ENCODE results near the gene AKAP13. TPM values are rescaled to one million over a fixed set of nuclear protein-coding genes. Genes with fewer than 3 reads are reported as not detected.

The AKAP13 gene
- total RNA-seq, 6 donors from 2014 or later = 329 to 1,278 (median 748) TPM

DNA sequence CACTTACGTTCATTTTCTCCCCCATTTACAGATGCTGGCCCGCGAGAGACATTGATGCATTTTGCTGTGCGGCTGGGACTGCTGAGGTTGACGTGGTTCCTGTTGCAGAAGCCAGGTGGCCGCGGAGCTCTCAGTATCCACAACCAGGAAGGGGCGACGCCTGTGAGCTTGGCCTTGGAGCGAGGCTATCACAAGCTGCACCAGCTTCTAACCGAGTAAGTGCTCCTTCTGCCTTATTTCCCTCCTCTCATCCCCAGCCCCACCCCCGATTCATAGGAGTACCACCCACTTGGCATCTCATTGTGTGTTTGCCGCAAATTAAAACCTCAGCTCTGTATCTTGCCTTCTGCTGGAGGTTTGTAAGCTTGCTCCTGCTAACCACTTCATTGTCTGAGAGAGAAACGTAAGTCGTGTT lies 163.3 kb downstream of the AKAP13 start:
- WGBS, 2 donors = 9 to 14% methylated on average over 15 of the region's 15 CpGs
- H3K27ac ChIP-seq = peak overlapping the region; percentile 76 to 87 (median 84)
- H3K4me1 ChIP-seq = peaks cover 51 to 58% (median 55%) of the 10 kb centered on the region in 4 donors
- ATAC-seq (ENCODE audit: low FRiP score in 2 of 2) (peak; percentile 76 to 91), DNase-seq (peak; percentile 34 to 97)
- H3K36me3 ChIP-seq = no peaks in the 10 kb centered on the region
- TF ChIP-seq EP300 (IDR thresholded peaks at IDR 0.05) (peak in 2 of 4 donors; percentile 6 to 34), POLR2A (IDR thresholded peaks at IDR 0.05) (peak in 3 of 4 donors; percentile 34 to 93 (median 65)), POLR2AphosphoS5 (IDR thresholded peaks at IDR 0.05) (peak; percentile 75 to 83)
- TF ChIP-seq, protein P1, sequence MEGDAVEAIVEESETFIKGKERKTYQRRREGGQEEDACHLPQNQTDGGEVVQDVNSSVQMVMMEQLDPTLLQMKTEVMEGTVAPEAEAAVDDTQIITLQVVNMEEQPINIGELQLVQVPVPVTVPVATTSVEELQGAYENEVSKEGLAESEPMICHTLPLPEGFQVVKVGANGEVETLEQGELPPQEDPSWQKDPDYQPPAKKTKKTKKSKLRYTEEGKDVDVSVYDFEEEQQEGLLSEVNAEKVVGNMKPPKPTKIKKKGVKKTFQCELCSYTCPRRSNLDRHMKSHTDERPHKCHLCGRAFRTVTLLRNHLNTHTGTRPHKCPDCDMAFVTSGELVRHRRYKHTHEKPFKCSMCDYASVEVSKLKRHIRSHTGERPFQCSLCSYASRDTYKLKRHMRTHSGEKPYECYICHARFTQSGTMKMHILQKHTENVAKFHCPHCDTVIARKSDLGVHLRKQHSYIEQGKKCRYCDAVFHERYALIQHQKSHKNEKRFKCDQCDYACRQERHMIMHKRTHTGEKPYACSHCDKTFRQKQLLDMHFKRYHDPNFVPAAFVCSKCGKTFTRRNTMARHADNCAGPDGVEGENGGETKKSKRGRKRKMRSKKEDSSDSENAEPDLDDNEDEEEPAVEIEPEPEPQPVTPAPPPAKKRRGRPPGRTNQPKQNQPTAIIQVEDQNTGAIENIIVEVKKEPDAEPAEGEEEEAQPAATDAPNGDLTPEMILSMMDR (IDR thresholded peaks at IDR 0.05) = peak; percentile 29 to 65 (median 38)
- H3K9me3 ChIP-seq = no peaks in the 10 kb centered on the region
- peak overlapping the region in 3 of 4 donors; percentile 35 to 42 (median 42) for H3K4me3 ChIP-seq
- H3K27me3 ChIP-seq = no peaks in the 10 kb centered on the region

DNA sequence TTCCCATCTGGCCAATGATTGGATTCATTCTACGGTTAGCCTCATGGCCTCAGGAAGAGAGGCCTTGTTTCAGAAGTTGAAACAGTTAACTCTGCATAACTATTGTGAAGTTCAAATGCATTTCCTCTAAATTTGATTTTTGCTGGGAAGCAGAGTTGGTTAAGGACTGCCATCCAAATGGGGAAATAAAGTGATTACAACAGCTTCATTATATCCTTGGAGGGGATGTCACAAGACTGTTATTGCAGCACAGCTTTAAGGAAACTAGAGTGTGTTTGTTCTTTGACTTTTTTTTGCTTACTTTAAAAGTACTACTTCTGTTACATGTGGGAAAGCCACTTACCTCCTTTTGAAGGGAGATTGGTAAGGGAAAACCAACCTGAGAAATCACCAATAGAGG lies 164.8 kb downstream of the AKAP13 start:
- H3K27me3 ChIP-seq = no peaks in the 10 kb centered on the region
- no peaks in the 10 kb centered on the region for H3K9me3 ChIP-seq
- H3K27ac ChIP-seq = peak overlapping the region; percentile 76 to 87 (median 84)
- DNase-seq = no peak
- peaks cover 53 to 69% (median 62%) of the 10 kb centered on the region in 4 donors for H3K4me1 ChIP-seq
- peak; percentile 67 to 71 for ATAC-seq (ENCODE audit: low FRiP score in 2 of 2)
- TF ChIP-seq POLR2A (IDR thresholded peaks at IDR 0.05) (peak in 1 of 4 donors; percentile 74), EP300 (IDR thresholded peaks at IDR 0.05) (peak; percentile 45 to 97 (median 92)), POLR2AphosphoS5 (IDR thresholded peaks at IDR 0.05) (peak; percentile 37 to 95)
- TF ChIP-seq, protein P1 (IDR thresholded peaks at IDR 0.05) = no peak
- H3K36me3 ChIP-seq = no peaks in the 10 kb centered on the region
- H3K4me3 ChIP-seq = peak overlapping the region in 3 of 4 donors; percentile 35 to 42 (median 42)
- 26 to 69% methylated on average over 1 of the region's 1 CpG for WGBS, 2 donors

DNA sequence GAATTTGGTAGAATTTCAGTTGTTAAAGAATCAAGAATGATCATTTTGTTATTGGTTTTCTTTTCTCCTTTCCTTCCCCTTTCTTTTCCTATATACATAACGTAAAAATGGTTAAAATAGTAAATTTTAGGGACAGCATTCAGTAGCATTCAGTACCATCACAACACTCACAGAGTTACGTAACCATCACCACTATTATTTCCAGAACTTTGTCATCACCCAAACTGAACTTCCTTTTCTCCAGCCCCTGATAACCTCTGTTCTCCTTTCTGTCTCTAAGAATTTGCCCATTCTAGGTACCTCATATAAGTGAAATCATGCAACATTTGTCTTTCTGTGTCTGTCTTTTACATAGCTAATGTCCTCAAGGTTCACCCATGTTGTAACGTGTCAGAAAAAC lies 165.3 kb downstream of the AKAP13 start:
- H3K4me1 ChIP-seq = peaks cover 53 to 72% (median 63%) of the 10 kb centered on the region in 4 donors
- ATAC-seq (ENCODE audit: low FRiP score in 2 of 2) = peak in 1 of 2 donors; percentile 67
- WGBS, 2 donors = 22 to 53% methylated on average over 3 of the region's 3 CpGs
- H3K27ac ChIP-seq = peak overlapping the region; percentile 76 to 87 (median 84)
- no peaks in the 10 kb centered on the region for H3K36me3 ChIP-seq
- H3K9me3 ChIP-seq = no peaks in the 10 kb centered on the region
- H3K27me3 ChIP-seq = no peaks in the 10 kb centered on the region
- H3K4me3 ChIP-seq = peak overlapping the region in 3 of 4 donors; percentile 35 to 42 (median 42)
- no peak for DNase-seq
- TF ChIP-seq POLR2AphosphoS5 (IDR thresholded peaks at IDR 0.05) (peak in 1 of 2 donors; percentile 48), POLR2A (IDR thresholded peaks at IDR 0.05) (no peak), EP300 (IDR thresholded peaks at IDR 0.05) (peak in 1 of 4 donors; percentile 37)
- TF ChIP-seq, protein P1 (IDR thresholded peaks at IDR 0.05) = no peak

DNA sequence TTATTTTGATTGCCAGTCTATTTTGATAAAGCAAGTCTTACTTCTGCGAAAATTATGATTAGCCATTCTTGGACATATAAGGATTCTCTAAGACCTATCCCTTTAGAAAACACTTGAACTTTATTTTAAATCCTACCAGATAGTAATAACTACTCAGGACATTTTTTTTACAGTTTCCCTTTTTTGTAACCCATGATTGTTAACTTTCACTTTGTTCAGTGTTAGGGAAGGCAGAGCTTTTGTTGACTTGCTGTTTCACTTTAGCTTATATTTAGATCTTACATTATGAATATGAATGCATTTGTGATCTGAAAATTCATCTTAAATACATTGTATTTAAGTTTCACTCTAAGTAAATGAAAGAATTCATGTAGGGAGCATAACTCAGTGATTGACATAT lies 167.0 kb downstream of the AKAP13 start:
- H3K9me3 ChIP-seq = no peaks in the 10 kb centered on the region
- TF ChIP-seq POLR2AphosphoS5 (IDR thresholded peaks at IDR 0.05) (no peak), POLR2A (IDR thresholded peaks at IDR 0.05) (no peak), EP300 (IDR thresholded peaks at IDR 0.05) (no peak)
- TF ChIP-seq, protein P1 (IDR thresholded peaks at IDR 0.05) = no peak
- no peaks in the 10 kb centered on the region for H3K27me3 ChIP-seq
- ATAC-seq (ENCODE audit: low FRiP score in 2 of 2) (no peak), DNase-seq (no peak)
- WGBS, 2 donors = 76 to 83% methylated on average over 1 of the region's 1 CpG
- no peaks in the 10 kb centered on the region for H3K36me3 ChIP-seq
- H3K27ac ChIP-seq = peak overlapping the region; percentile 76 to 87 (median 84)
- peaks cover 49 to 67% (median 60%) of the 10 kb centered on the region in 4 donors for H3K4me1 ChIP-seq
- H3K4me3 ChIP-seq = peak overlapping the region in 2 of 4 donors; percentile 13 to 42

DNA sequence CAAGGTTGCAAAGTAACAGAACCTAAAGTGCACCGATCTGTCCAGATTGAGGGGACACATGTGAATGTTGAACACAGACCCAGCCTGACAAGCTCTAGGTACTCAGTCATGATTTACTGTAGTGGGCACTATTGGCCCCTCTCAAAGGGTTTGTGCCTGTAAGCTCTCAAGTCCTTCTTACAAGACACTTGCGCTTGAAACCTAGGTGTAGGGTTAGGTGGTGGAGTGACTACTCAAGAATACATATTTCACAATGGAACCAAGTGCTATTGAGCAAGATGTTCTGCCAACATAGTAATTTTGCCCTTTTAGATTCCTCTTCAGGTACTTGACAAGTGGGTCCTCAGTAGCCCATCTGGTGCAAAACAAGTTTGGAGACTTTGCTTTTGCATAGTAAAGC lies 169.9 kb downstream of the AKAP13 start:
- TF ChIP-seq, protein P1 (IDR thresholded peaks at IDR 0.05) = peak in 1 of 6 experiments; percentile 11
- TF ChIP-seq EP300 (IDR thresholded peaks at IDR 0.05) (peak; percentile 18 to 99 (median 92)), POLR2AphosphoS5 (IDR thresholded peaks at IDR 0.05) (peak; percentile 50 to 72), POLR2A (IDR thresholded peaks at IDR 0.05) (peak in 1 of 4 donors; percentile 38)
- Histone ChIP-seq H3K4me1 (peaks cover 28 to 57% (median 42%) of the 10 kb centered on the region in 4 donors), H3K4me3 (no peak overlapping the region), H3K9me3 (no peaks in the 10 kb centered on the region), H3K27ac (peak overlapping the region; percentile 63 to 76 (median 70)), H3K36me3 (peaks cover 0 to 9% (median 2%) of the 10 kb centered on the region in 4 donors), H3K27me3 (no peaks in the 10 kb centered on the region)
- DNase-seq (peak in 1 of 2 donors; percentile 73), ATAC-seq (ENCODE audit: low FRiP score in 2 of 2) (peak; percentile 47 to 85)
- WGBS, 2 donors = 53 to 63% methylated on average over 2 of the region's 2 CpGs
